ENCODE results near the gene DDX25. TPM values are rescaled to one million over a fixed set of nuclear protein-coding genes. Genes with fewer than 3 reads are reported as not detected.

Gene DDX25
- total and polyA plus RNA-seq, 12 donors = 0.01 TPM; not detected in 11

GRCh38 chr11:125950178-125950490, 45.8 kb downstream of the DDX25 start:
- Histone ChIP-seq H3K27me3 (peaks cover 0 to 6% (median 0%) of the 10 kb centered on the region in 7 donors), H3K36me3 (no peaks in the 10 kb centered on the region), H3K27ac (peak overlapping the region in 1 of 10 donors; percentile 71), H3K4me1 (peaks cover 9 to 31% (median 22%) of the 10 kb centered on the region in 9 donors), H3K4me3 (no peak overlapping the region), H3K9me3 (no peaks in the 10 kb centered on the region)
- DNase-seq (no peak), ATAC-seq (no peak)
- intact Hi-C loops (cut with DNase I) = loop anchor here in 1 of 10 donors (10.0 kb wide), 1 partner anchor 75 kb away; no protein-coding TSS in a partner anchor
- no peak for TF ChIP-seq CTCF (IDR thresholded peaks at IDR 0.05)
- WGBS, 2 donors = 95 to 98% methylated on average over 11 of the region's 11 CpGs

GRCh38 chr11:125950696-125951651, 46.7 kb downstream of the DDX25 start:
- H3K36me3 ChIP-seq = no peaks in the 10 kb centered on the region
- H3K4me1 ChIP-seq = peaks cover 9 to 31% (median 22%) of the 10 kb centered on the region in 9 donors
- ATAC-seq (peak; percentile 86 to 92 (median 88)), DNase-seq (peak; percentile 73 to 82)
- intact Hi-C loops (cut with DNase I) = loop anchor here in 1 of 10 donors (10.0 kb wide), 1 partner anchor 74 kb away; no protein-coding TSS in a partner anchor
- TF ChIP-seq CTCF (IDR thresholded peaks at IDR 0.05) = no peak
- H3K27me3 ChIP-seq = peaks cover 0 to 6% (median 0%) of the 10 kb centered on the region in 7 donors
- H3K9me3 ChIP-seq = no peaks in the 10 kb centered on the region
- peak overlapping the region in 8 of 10 donors; percentile 30 to 79 (median 62) for H3K27ac ChIP-seq
- H3K4me3 ChIP-seq = no peak overlapping the region
- 59 to 60% methylated on average over 15 of the region's 15 CpGs for WGBS, 2 donors

GRCh38 chr11:125951731-125952130, 47.4 kb downstream of the DDX25 start:
- DNase-seq (peak in 1 of 2 donors; percentile 20), ATAC-seq (peak in 7 of 8 donors; percentile 3 to 14 (median 6))
- Histone ChIP-seq H3K27ac (peak overlapping the region in 8 of 10 donors; percentile 23 to 73 (median 55)), H3K4me3 (no peak overlapping the region), H3K36me3 (no peaks in the 10 kb centered on the region), H3K4me1 (peaks cover 9 to 31% (median 22%) of the 10 kb centered on the region in 9 donors), H3K27me3 (peaks cover 0 to 6% (median 0%) of the 10 kb centered on the region in 7 donors), H3K9me3 (no peaks in the 10 kb centered on the region)
- no peak for TF ChIP-seq CTCF (IDR thresholded peaks at IDR 0.05)
- 54 to 60% methylated on average over 11 of the region's 11 CpGs for WGBS, 2 donors
- intact Hi-C loops (cut with DNase I) = loop anchor here in 1 of 10 donors (10.0 kb wide), 1 partner anchor 73 kb away; no protein-coding TSS in a partner anchor

- no peaks in the 10 kb centered on the region for H3K36me3 ChIP-seq
- no peak overlapping the region for H3K27ac ChIP-seq
- DNase-seq (no peak), ATAC-seq (no peak)
- H3K4me1 ChIP-seq = peaks cover 9 to 31% (median 22%) of the 10 kb centered on the region in 9 donors
- intact Hi-C loops (cut with DNase I) = loop anchor here in 1 of 10 donors (10.0 kb wide), 1 partner anchor 72 kb away; no protein-coding TSS in a partner anchor
- no peak for TF ChIP-seq CTCF (IDR thresholded peaks at IDR 0.05)
- no peak overlapping the region for H3K4me3 ChIP-seq
- 64 to 71% methylated on average over 2 of the region's 2 CpGs for WGBS, 2 donors
- H3K27me3 ChIP-seq = peaks cover 0 to 6% (median 0%) of the 10 kb centered on the region in 7 donors
- no peaks in the 10 kb centered on the region for H3K9me3 ChIP-seq
Observed at GRCh38 chr11:125952559-125952958, 48.3 kb downstream of the DDX25 start.

Measured in heart right ventricle (tissue), 16 donors.